HepG2 (cell line): ENCODE data around the gene CEBPE.

Experiments used
- EZH2 ChIP-seq: conservative IDR thresholded peaks from 2 replicates; pipeline ENCODE4 v1.6.1; 2012; ENCODE audit warnings: mild to moderate bottlenecking, low read depth, low read length, moderate library complexity
- FOSL1 ChIP-seq: sonication (generic); formaldehyde crosslinking; IDR thresholded peaks from 2 replicates; pipeline ENCODE4 v1.9.0; 2021; ENCODE audit warnings: missing genetic modification reagents, borderline replicate concordance
- FOXP1 ChIP-seq, 2 experiments: fragments of 450-650 bp in 1 of 2; IDR thresholded peaks; 2 replicates each; pipeline ENCODE4 v1.6.1; 2017 to 2018; ENCODE audit warnings: antibody characterized with exemption in 1 of 2
- HDAC2 ChIP-seq: sonication (generic); formaldehyde crosslinking; IDR thresholded peaks from 2 replicates; pipeline ENCODE4 v1.4.0; 2020; ENCODE audit warnings: missing genetic modification reagents
- ZNF383 ChIP-seq: sonication (generic); formaldehyde crosslinking; IDR thresholded peaks from 2 replicates; pipeline ENCODE4 v1.4.0; 2020; ENCODE audit warnings: missing genetic modification reagents, mild to moderate bottlenecking, borderline replicate concordance
- ZNF549 ChIP-seq: sonication (generic); formaldehyde crosslinking; IDR thresholded peaks from 2 replicates; pipeline ENCODE4 v1.5.0; 2020; ENCODE audit warnings: missing genetic modification reagents

- TF ChIP-seq EZH2 (no peak), FOXP1 (IDR thresholded peaks at IDR 0.05) (no peak), FOXP1 (CRISPR knock-in tag; IDR thresholded peaks at IDR 0.05) (no peak), HDAC2 (CRISPR knock-in tag) (no peak), ZNF383 (CRISPR knock-in tag) (no peak), ZNF549 (CRISPR knock-in tag) (no peak), FOSL1 (CRISPR knock-in tag) (no peak)
These were observed 21.3 kb downstream of the CEBPE start for GRCh38 chr14:23097786-23098185.
